Stomach smooth muscle (tissue), 2 donors: Measurements from ENCODE around the gene AQP12B.

Experiments used
- H3K27ac ChIP-seq: one replicate; pipeline ENCODE4 v1.7.0; 2013; ENCODE audit warnings: mild to moderate bottlenecking, low read length, inconsistent platforms
- H3K27me3 ChIP-seq, 2 donors: one replicate each; pipeline ENCODE4 v1.7.0; 2013; ENCODE audit warnings: low read length in 2 of 2; ENCODE audit not compliant: insufficient read depth in 2 of 2, control insufficient read depth in 1 of 2
- H3K36me3 ChIP-seq, 2 donors: one replicate each; pipeline ENCODE4 v1.7.0; 2013; ENCODE audit warnings: low read length in 2 of 2; ENCODE audit not compliant: control insufficient read depth in 2 of 2, insufficient read depth in 2 of 2
- H3K4me1 ChIP-seq: one replicate; pipeline ENCODE4 v1.7.0; 2013; ENCODE audit warnings: low read length; ENCODE audit not compliant: control insufficient read depth, insufficient read depth
- H3K4me3 ChIP-seq, 2 donors: one replicate each; pipeline ENCODE4 v1.7.0; 2013; ENCODE audit warnings: low read length in 2 of 2
- H3K9ac ChIP-seq, 2 donors: one replicate each; pipeline ENCODE4 v1.7.0; 2013; ENCODE audit warnings: low read length in 2 of 2, mild to moderate bottlenecking in 1 of 2
- H3K9me3 ChIP-seq, 2 donors: one replicate each; pipeline ENCODE4 v1.7.0; 2013; ENCODE audit warnings: low read length in 2 of 2; ENCODE audit not compliant: control insufficient read depth in 2 of 2
- donor health status: healthy.
- donor health status: Pancreatic carcinoma.

Gene AQP12B

GRCh38 chr2:240717181-240717641 is 34.5 kb upstream of the AQP12B start:
- H3K27ac ChIP-seq: no peak overlapping the region
- no peak overlapping the region for H3K9ac ChIP-seq
- no peaks in the 10 kb centered on the region for H3K27me3 ChIP-seq
- no peaks in the 10 kb centered on the region for H3K4me1 ChIP-seq
- no peaks in the 10 kb centered on the region for H3K9me3 ChIP-seq
- H3K36me3 ChIP-seq: no peaks in the 10 kb centered on the region
- no peak overlapping the region for H3K4me3 ChIP-seq

DNA sequence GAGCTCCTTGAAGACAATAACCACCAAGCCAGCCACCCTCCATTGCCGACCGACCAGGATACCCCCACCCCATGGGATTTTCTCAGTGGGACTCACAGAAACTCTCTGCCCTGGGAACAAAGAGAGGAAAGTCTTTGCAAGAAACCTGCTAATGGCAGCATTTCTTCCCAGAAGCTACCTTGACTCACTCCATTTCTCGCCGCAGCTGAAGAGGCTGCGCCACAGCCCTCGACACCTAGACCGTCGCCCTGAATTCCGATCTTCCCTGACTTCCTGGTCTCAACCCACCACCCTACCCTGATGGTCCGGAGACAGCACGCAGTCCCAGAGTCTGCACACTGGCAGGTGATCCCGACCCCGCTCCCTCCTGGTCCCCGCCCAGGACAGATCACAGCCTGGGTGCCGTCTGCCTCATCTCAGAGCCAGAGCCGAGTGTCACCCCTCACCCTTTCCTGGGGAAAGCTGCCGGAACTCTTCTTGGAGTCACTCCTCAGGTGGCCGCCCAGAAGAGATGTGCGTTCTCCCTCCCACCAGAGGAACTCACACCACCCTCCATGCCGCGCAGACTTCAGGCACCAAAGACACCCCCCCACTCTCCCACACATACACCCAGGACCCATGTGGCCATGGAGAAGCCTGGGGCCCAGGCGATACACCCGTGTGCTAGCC is 33.6 kb upstream of the AQP12B start:
- Histone ChIP-seq H3K9me3 (no peaks in the 10 kb centered on the region), H3K27ac (no peak overlapping the region), H3K27me3 (no peaks in the 10 kb centered on the region), H3K9ac (no peak overlapping the region), H3K4me3 (no peak overlapping the region), H3K36me3 (no peaks in the 10 kb centered on the region), H3K4me1 (no peaks in the 10 kb centered on the region)

DNA sequence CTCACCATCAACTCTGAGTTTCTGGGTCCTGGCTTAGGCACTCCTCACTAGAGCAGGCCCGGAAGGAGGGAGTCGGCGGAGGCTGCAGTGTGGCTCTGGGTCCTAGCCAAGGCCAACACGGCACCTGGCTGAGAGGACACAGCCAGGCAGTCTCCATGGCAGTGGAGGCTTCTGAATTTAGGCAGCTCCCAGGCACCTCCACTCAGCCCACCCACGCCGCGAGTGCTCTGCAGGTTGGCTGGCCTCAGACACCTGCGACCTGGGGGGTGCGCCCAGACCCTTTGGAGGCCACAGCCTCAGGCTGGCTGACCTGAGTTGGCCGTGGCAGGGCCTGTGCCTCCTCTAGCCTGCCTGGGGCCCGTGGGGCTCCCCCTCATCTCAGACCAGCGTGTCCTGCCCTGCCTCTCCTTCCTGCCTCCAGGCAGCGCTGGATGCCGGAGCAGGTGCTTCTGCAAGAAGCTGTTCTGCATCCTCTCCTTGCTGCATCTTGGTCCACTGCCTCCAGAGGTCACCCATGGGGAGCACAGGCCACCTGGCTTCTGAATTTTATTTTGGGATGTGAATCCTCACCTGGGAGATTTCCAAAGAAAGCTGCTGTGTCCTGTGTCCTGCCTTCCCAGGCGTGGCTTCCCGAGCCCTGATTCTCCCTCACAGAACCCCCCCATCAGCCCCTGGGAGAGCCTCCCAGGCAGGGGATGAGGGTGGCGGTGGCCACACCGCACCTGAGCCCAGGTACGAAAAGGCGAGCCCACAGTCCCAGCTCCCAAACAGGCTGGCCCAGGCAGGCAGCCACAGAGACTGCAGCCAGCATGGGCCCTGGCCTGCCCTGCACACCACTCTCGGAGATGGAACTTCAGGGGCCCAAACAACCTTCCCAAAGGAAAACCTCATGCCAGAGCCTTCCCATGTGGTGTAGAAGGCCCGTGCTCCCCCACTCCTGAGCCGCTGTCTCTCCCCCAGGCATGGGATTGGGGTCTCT is 32.4 kb upstream of the AQP12B start:
- H3K27me3 ChIP-seq: no peaks in the 10 kb centered on the region
- no peaks in the 10 kb centered on the region for H3K4me1 ChIP-seq
- no peaks in the 10 kb centered on the region for H3K36me3 ChIP-seq
- no peak overlapping the region for H3K27ac ChIP-seq
- H3K9ac ChIP-seq: no peak overlapping the region
- H3K9me3 ChIP-seq: no peaks in the 10 kb centered on the region
- no peak overlapping the region for H3K4me3 ChIP-seq

DNA sequence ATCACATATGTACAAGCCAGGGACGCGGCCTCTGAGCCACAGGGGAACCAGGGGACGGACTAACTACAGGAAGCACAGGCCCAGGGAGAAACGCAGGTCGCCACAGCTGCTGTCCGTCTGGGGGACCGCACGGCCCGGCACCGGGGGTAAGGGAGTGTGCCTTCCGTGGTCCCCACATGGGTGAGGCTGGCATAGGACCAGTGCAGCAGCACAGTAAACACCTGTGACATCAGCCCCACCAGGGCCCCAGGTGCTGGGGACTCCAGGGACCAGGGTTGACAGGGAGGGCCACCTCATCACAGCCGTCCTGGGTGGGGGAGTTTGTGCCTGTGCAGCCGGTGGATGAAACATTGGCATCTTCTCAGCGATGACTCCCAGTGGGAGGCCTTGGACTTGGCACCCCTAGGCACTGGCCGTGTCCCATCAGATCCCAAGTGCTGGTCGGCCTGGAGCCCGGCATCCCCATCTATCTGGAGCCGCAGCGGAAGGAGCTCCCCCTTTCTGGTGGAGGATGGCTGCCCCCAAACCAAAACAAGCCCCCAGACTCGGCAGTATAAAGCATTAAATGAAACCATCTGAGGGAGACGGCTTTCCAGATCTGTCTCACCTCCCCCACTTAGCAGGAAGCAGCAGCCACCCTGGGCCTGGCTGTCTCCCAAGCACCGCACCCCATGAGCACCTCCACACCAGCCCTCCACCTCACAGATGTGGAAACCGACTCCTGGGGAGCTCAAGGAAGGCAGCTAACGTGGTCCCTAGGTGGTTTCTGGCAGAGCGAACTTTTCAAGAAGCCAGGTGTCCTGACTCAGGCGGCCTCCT is 31.5 kb upstream of the AQP12B start:
- Histone ChIP-seq H3K27me3 (peaks cover 0 to 3% of the 10 kb centered on the region in 2 donors), H3K4me1 (no peaks in the 10 kb centered on the region), H3K9me3 (no peaks in the 10 kb centered on the region), H3K4me3 (no peak overlapping the region), H3K36me3 (no peaks in the 10 kb centered on the region), H3K27ac (no peak overlapping the region), H3K9ac (no peak overlapping the region)

- no peak overlapping the region for H3K27ac ChIP-seq
- no peaks in the 10 kb centered on the region for H3K9me3 ChIP-seq
- no peak overlapping the region for H3K4me3 ChIP-seq
- H3K4me1 ChIP-seq: no peaks in the 10 kb centered on the region
- H3K9ac ChIP-seq: no peak overlapping the region
- H3K27me3 ChIP-seq: peaks cover 0 to 3% of the 10 kb centered on the region in 2 donors
- H3K36me3 ChIP-seq: no peaks in the 10 kb centered on the region
Measured at GRCh38 chr2:240713071-240713927, 30.6 kb upstream of the AQP12B start.

- Histone ChIP-seq H3K9ac (no peak overlapping the region), H3K27me3 (peaks cover 5 to 9% of the 10 kb centered on the region in 2 donors), H3K27ac (no peak overlapping the region), H3K36me3 (no peaks in the 10 kb centered on the region), H3K9me3 (no peaks in the 10 kb centered on the region), H3K4me1 (no peaks in the 10 kb centered on the region), H3K4me3 (no peak overlapping the region)
Measured at GRCh38 chr2:240712121-240712520, 29.4 kb upstream of the AQP12B start.

- Histone ChIP-seq H3K4me3 (no peak overlapping the region), H3K27ac (no peak overlapping the region), H3K9me3 (no peaks in the 10 kb centered on the region), H3K9ac (no peak overlapping the region), H3K4me1 (no peaks in the 10 kb centered on the region), H3K36me3 (no peaks in the 10 kb centered on the region), H3K27me3 (peaks cover 5 to 9% of the 10 kb centered on the region in 2 donors)
Measured at GRCh38 chr2:240711701-240712100, 29.0 kb upstream of the AQP12B start.

DNA sequence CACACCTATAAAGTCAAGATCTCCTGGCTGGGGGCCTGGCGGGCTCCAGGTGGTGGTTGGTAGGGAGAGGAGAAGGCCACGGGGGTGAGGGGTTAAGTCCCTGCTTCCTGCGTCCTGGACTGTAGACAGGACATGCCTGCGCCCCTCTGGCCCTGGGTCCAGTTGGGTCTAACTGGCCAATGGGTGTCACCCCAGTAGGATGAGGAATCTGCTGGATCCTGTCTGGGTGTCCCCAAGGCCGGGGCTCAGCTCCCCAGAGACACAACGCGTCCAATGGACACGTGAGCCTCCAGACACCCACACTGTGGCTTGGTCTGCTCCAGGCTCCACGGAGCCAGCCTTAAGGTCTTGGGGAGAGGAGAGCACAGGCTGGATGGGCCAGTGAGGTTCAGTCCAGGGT is 28.6 kb upstream of the AQP12B start:
- H3K27me3 ChIP-seq: peaks cover 5 to 9% of the 10 kb centered on the region in 2 donors
- no peak overlapping the region for H3K9ac ChIP-seq
- H3K4me3 ChIP-seq: no peak overlapping the region
- H3K9me3 ChIP-seq: no peaks in the 10 kb centered on the region
- no peak overlapping the region for H3K27ac ChIP-seq
- H3K36me3 ChIP-seq: no peaks in the 10 kb centered on the region
- H3K4me1 ChIP-seq: no peaks in the 10 kb centered on the region

GRCh38 chr2:240708457-240708856 is 25.8 kb upstream of the AQP12B start:
- Histone ChIP-seq H3K9me3 (no peaks in the 10 kb centered on the region), H3K36me3 (no peaks in the 10 kb centered on the region), H3K4me1 (no peaks in the 10 kb centered on the region), H3K27me3 (peaks cover 8 to 10% of the 10 kb centered on the region in 2 donors), H3K9ac (no peak overlapping the region), H3K4me3 (no peak overlapping the region), H3K27ac (no peak overlapping the region)

DNA sequence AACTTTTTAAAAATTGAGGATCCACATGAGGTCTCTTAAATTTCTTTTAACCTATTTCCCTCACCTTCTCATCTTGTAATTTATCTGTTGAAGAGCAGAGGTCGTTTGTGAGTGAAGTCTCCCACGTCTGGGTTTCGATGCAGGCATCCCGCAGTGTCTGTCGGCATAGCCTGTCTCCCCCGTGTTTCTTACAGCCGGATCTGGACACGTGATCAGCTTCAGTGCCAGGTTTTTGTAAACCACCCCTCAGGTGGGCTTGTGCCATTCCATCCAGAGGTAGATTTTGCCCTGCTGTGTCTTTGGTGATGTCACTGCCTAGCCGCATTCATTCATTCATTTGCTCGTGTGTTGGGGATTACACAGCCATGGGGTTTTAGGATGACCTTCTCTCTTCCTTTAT is 25.1 kb upstream of the AQP12B start:
- H3K9ac ChIP-seq: no peak overlapping the region
- H3K4me1 ChIP-seq: no peaks in the 10 kb centered on the region
- H3K27me3 ChIP-seq: peaks cover 10 to 13% of the 10 kb centered on the region in 2 donors
- no peak overlapping the region for H3K27ac ChIP-seq
- no peaks in the 10 kb centered on the region for H3K36me3 ChIP-seq
- no peaks in the 10 kb centered on the region for H3K9me3 ChIP-seq
- H3K4me3 ChIP-seq: no peak overlapping the region
